ENCODE measurements around the gene ERC2.

ERC2 gene

GRCh38 chr3:55648591-55649318 is 819.5 kb downstream of the ERC2 start:
- Histone ChIP-seq H3K27ac (no peak overlapping the region), H3K27me3 (ENCODE audit: insufficient read depth, low read depth, severe bottlenecking) (no peaks in the 10 kb centered on the region), H3K36me3 (no peaks in the 10 kb centered on the region), H3K4me3 (ENCODE audit: low read depth, low read length) (no peak overlapping the region), H3K9me3 (ENCODE audit: severe bottlenecking) (no peaks in the 10 kb centered on the region)
- TF ChIP-seq CTCF (IDR thresholded peaks at IDR 0.05; ENCODE audit: low read depth, low read length): no peak
- no peak for DNase-seq

- Histone ChIP-seq H3K27me3 (ENCODE audit: insufficient read depth, low read depth, severe bottlenecking) (no peaks in the 10 kb centered on the region), H3K4me3 (ENCODE audit: low read depth, low read length) (no peak overlapping the region), H3K9me3 (ENCODE audit: severe bottlenecking) (no peaks in the 10 kb centered on the region), H3K27ac (no peak overlapping the region), H3K36me3 (no peaks in the 10 kb centered on the region)
- TF ChIP-seq CTCF (IDR thresholded peaks at IDR 0.05; ENCODE audit: low read depth, low read length): no peak
- no peak for DNase-seq
These were observed 820.6 kb downstream of the ERC2 start for GRCh38 chr3:55647670-55648069.

GRCh38 chr3:55647063-55647462 is 821.2 kb downstream of the ERC2 start:
- no peak for TF ChIP-seq CTCF (IDR thresholded peaks at IDR 0.05; ENCODE audit: low read depth, low read length)
- Histone ChIP-seq H3K27me3 (ENCODE audit: insufficient read depth, low read depth, severe bottlenecking) (no peaks in the 10 kb centered on the region), H3K27ac (no peak overlapping the region), H3K36me3 (no peaks in the 10 kb centered on the region), H3K4me3 (ENCODE audit: low read depth, low read length) (no peak overlapping the region), H3K9me3 (ENCODE audit: severe bottlenecking) (no peaks in the 10 kb centered on the region)
- DNase-seq: peak; percentile 70

GRCh38 chr3:55646121-55646520 is 822.1 kb downstream of the ERC2 start:
- no peak overlapping the region for H3K4me3 ChIP-seq (ENCODE audit: low read depth, low read length)
- no peak for TF ChIP-seq CTCF (IDR thresholded peaks at IDR 0.05; ENCODE audit: low read depth, low read length)
- no peaks in the 10 kb centered on the region for H3K27me3 ChIP-seq (ENCODE audit: insufficient read depth, low read depth, severe bottlenecking)
- DNase-seq: no peak
- no peaks in the 10 kb centered on the region for H3K36me3 ChIP-seq
- H3K9me3 ChIP-seq (ENCODE audit: severe bottlenecking): no peaks in the 10 kb centered on the region
- H3K27ac ChIP-seq: no peak overlapping the region

- Histone ChIP-seq H3K36me3 (no peaks in the 10 kb centered on the region), H3K27me3 (ENCODE audit: insufficient read depth, low read depth, severe bottlenecking) (no peaks in the 10 kb centered on the region), H3K27ac (no peak overlapping the region), H3K4me3 (ENCODE audit: low read depth, low read length) (no peak overlapping the region), H3K9me3 (ENCODE audit: severe bottlenecking) (no peaks in the 10 kb centered on the region)
- no peak for DNase-seq
- TF ChIP-seq CTCF (IDR thresholded peaks at IDR 0.05; ENCODE audit: low read depth, low read length): no peak
These were observed 822.8 kb downstream of the ERC2 start for GRCh38 chr3:55645422-55645821.

- H3K27ac ChIP-seq: no peak overlapping the region
- no peak for DNase-seq
- TF ChIP-seq CTCF (IDR thresholded peaks at IDR 0.05; ENCODE audit: low read depth, low read length): no peak
- H3K4me3 ChIP-seq (ENCODE audit: low read depth, low read length): no peak overlapping the region
- no peaks in the 10 kb centered on the region for H3K27me3 ChIP-seq (ENCODE audit: insufficient read depth, low read depth, severe bottlenecking)
- no peaks in the 10 kb centered on the region for H3K9me3 ChIP-seq (ENCODE audit: severe bottlenecking)
- H3K36me3 ChIP-seq: no peaks in the 10 kb centered on the region
These were observed 825.0 kb downstream of the ERC2 start for GRCh38 chr3:55643283-55643682.

Data from WERI-Rb-1 (cell line).